ENCODE measurements around the gene ATP6V1C2.
"Not testable (repeated sequence)": the region's sequence is repeated elsewhere in the genome, so short reads cannot be mapped to it uniquely, and the experiment has no call there.

ATP6V1C2 gene

DNA sequence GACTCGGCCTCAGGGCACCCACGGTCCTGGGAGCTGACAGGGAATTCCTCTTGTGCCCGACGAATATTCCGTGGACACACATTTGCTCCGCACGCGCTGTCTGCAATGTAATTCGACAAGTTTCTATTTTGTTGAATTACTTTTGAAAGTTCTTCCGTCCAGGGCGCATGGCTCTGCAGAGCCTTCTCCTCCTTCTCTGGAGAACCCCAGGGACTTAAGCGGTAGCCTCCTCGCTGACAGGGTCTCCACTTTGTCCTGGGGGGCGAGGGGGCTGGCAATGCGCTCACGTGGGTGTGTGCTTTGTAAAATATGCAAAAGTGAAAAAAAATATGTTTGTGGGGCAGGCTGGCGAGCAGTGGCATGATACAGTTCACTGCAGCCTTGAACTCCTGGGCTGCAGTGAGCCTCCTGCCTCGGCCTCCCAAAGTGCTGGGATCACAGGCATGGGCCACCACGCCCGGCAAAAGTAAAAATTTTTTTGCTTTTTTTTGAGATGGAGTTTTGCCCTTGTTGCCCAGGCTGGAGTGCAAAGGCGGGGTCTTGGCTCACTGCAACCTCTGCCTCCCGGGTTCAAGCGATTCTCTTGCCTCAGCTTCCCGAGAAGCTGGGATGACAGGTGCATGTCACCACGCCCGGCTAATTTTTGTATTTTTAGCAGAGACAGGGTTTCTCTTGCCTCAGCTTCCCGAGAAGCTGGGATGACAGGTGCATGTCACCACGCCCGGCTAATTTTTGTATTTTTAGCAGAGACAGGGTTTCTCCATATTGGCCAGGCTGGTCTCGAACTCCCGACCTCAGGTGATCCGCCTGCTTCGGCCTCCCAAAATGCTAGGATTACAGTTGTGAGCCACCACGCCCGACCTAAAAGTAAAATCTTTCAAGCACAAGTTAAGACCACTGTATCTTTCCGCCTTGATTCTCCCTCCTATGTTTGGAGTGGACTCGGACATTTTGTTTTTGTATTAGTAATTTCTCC is 92.0 kb downstream of the ATP6V1C2 start:
- not testable (repeated sequence) for DNase-seq (ENCODE audit: low read depth in 2 of 2)

DNA sequence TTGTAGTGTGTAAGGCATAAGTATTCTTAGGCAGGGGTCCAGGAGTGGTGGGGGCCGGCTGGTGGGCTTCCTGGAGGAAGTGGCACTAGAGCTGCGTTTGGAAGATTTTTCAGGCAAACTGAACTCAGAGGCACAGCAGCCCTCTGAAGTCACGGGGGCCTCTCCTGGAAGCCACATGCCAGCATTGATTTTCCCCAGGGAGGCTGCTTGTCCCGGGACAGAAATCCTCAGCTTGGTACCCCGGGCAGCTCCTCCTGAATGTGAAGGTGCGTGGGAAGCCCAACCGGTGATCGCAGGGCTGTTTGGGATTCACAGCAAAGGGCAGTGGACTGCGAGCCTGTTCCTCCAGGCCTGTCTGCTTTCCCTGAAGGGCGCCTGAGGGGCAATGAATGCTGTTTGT is 92.7 kb downstream of the ATP6V1C2 start:
- no peak for DNase-seq (ENCODE audit: low read depth in 2 of 2)

DNA sequence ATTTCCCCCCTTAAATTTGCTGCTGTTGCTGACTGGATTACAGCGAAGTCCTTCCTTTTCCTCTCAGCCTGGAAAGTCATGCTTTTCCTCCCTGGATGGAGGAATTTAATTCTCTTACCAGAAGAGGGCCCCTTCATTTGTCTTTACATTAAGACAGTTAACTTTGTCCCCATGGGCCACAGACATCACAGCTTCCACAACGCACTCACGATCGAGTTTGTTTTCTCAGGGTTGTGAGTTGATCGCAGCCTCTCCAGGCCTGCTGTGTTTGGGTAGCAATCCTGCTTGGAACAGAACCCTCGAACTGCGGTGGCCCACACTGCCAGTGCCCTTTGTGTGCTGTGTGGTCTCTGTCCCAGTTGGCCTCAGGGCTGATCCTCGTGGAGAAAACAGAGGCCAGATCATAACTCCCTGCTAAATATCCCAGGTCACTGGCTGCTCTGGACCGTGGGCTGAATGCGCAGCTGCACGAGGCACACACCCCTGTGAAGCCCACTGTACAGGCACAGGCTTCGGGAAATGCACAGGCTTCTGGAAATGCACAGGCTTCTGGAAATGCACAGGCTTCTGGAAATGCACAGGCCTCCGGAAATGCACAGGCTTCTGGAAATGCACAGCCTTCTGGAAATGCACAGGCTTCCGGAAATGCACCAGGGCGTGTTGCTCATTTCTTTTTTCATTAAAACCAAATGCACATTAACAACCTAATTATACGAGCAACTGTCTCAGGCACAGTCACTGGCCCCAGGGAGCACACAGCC is 93.3 kb downstream of the ATP6V1C2 start:
- DNase-seq (ENCODE audit: low read depth in 2 of 2) = no peak

DNA sequence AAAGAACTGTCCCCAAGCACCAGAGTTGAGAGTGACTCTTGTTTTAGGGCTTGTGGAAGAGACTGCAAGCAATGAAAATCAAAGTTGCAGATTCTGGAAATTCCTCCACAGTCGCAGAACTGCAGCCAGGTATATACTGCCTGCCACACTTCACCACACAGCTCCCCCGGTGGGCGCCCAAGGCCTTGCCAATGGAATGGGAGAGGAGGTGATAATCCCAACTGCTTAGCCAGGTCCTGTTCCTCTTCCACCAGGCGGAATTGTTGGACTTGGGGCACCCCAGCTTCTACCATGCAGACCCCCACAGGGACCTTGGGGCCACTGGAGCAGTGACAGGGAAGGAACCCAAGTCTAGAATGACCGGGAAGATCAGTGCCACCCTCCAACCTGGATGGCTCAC is 96.0 kb downstream of the ATP6V1C2 start:
- no peak for DNase-seq (ENCODE audit: low read depth in 2 of 2)

DNA sequence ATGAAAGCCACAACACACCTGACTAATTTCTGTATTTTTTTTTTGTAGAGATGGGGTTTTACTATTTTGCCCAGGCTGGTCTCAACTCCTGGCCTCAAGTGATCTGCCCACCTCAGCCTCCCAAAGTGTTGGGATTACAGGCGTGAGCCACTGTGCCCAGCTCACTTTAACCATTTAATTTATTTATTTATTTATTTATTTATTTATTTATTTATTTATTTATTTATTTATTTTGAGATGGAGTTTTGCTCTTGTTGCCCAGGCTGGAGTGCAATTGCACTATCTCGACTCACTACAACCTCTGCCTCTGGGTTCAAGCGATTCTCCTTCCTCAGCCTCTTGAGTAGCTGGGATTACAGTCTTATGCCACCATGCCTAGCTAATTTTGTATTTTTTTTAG is 96.9 kb downstream of the ATP6V1C2 start:
- not testable (repeated sequence) for DNase-seq (ENCODE audit: low read depth in 2 of 2)

DNA sequence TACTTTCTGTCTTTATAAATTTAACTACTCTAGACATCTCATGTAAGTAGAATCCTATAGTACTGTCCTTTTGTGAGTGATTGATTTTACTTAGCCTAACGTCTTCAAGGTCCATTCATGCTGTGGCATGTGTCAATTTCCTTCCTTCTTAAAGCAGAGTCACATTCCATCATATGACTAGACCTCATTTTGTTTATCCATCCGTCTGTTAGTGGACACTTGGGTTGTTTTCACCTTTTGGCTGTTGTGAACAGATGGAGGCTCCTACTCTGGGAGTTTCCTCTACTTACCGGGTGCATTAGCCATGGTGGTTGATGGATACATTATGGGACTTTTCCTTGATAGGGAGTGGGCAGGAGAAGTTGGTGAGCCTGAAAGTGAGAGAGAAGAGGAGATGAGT is 97.6 kb downstream of the ATP6V1C2 start:
- no peak for DNase-seq (ENCODE audit: low read depth in 2 of 2)

DNA sequence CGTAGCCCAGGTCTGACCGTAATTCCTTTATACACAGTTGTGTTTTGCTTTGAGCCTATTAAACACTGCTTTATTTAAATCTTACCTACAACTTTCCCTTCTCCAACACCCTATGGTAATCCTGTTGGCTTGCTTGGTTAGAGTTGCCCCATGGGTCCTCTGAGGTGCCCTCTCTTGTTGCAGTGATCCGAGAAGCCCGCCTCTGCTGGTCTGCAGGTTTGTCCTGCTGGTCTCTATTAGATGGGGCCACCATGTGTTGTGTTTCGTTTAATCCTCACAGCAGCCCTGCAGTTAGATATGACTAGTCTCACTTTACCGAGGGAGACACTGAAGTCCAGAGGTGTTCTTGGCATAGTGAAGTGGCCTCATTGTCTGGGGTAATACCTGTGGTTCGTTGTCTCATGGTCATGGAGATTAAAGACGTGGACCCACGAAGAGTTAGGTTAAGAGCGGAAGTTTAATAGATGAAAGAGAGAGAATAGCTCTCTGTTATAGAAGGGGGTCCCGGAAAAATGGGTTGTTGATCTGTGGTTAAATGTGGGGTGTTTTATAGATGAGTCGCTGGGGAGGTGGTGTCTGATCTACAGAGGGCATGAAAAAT is 98.4 kb downstream of the ATP6V1C2 start:
- no peak for DNase-seq (ENCODE audit: low read depth in 2 of 2)

DNA sequence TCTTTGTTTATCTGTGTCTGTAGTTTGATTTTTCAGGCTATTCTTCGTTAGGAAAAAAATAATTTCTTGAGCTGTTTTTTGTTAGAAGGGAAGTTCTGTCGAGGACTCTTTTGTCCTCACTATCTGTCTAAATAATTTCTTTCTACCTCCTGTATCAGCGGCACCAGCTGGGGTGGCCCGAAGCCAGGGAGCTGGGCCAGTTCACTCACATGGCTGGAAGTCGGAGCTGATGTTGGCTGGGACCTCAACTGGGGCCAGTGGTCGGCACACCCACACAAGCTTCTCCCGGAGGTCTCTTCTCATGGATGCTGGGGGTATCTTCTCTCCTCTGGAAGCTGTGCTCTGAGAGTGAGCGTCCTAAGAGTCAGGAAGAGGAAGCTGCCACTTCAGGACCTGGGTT is 99.1 kb downstream of the ATP6V1C2 start:
- DNase-seq (ENCODE audit: low read depth in 2 of 2) = no peak

DNA sequence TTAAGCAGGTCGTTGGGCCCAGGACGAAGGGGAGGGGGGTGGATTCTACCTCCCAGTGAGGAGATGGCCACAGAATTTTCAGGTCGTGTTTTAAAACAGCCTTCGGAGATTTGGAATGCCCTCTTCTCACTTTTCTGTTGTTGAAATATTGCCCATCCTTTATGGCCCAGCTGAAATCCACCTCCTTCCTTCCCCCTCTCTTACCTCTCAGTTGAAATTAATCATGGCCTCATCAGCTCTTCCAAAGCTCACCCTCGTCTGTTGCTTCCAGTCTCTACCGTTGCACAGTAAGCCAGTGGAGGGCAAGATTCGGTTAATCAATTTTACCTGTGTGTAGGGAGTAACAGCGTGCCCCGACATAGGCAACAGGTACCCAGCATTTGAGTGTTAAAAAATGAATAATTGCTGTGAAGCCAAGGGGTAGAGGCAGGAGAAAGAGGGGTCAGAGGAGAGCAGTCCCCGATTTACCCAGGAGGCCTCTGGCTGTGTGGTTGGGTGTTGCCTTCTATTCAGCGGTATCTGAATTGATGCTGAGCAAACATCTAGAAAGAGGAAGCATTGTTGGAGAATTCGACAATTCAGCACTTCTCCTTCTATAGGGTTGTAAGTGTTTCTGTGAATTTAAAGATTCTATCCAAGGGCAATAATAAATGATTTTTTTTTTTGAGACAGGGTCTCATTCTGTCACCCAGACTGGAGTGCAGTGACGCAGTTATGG is 99.7 kb downstream of the ATP6V1C2 start:
- DNase-seq (ENCODE audit: low read depth in 2 of 2) = no peak

DNA sequence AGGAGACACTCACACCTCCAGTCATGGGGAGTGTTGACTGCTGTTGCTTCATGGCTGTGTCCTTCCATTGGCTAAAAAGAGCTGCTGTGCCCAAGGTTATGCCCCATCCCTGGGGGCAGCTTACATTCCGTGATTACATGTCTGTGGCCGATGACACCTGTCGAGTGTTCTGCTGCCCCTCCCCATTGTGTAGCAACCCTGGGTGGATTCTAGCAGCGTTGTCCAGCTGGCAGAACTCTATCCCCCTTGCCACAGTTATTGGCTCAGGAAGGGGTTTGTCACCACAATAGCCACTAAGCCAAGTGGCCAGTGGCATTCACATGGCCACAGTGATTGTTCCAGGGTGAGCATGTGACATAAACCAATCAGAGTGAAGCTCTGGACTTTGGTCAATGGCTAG is 102.8 kb downstream of the ATP6V1C2 start:
- no peak for DNase-seq (ENCODE audit: low read depth in 2 of 2)

DNA sequence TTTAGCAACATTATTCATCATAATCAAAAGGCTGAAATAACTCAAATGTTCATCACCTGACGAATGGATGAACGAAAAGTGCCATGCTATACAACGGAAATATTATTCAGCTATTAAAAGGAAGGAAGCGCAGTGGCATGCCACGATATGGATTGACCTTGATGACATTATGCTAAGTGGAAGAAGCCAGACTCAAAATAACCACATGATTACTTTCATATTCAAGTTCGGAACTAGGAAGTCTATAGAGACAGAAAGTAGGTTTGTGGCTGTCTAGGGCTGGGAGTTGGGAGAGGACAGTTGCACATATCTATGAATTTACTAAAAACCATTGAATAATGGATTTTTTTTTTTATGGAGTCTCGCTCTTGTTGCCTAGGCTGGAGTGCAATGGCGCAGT is 104.6 kb downstream of the ATP6V1C2 start:
- DNase-seq (ENCODE audit: low read depth in 2 of 2) = no peak

DNA sequence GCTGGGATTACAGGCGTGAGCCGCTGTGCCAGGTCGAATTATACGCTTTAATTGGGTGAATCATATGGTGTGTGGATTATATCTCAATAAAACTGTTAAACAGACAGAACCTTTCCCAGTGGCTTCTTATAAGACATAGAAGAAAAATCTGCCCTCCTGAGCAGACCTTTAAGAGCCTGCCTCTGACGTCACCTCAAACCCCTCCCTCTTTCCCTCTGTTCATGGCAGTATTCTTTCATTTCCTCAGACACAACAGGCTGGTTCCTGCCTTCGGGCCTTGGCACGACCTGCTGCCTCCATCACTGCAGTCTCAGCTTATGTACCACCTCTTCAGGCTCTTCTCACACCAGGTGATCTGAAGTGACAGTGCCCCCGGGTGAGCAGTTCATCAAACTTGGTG is 105.2 kb downstream of the ATP6V1C2 start:
- no peak for DNase-seq (ENCODE audit: low read depth in 2 of 2)

DNA sequence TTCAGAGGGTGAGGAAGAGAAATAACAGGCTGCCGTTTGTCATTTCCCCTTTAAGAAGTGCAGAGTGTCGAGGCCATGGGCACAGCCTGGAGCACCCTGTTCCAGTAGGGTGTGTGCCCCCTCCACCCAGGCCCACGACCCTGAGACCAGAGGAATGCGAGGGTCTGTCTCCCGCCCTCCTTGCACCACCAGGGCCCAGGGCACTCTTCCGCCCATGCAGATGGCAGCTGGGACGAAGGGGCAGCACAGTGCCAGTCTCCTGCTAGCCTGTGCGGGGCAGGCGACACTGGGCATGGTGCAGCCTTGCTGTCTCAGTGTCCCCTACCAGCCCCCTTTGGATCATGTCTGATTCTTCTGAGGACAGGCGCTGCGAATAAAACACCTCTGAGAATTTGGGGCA is 106.9 kb downstream of the ATP6V1C2 start:
- no peak for DNase-seq (ENCODE audit: low read depth in 2 of 2)

DNA sequence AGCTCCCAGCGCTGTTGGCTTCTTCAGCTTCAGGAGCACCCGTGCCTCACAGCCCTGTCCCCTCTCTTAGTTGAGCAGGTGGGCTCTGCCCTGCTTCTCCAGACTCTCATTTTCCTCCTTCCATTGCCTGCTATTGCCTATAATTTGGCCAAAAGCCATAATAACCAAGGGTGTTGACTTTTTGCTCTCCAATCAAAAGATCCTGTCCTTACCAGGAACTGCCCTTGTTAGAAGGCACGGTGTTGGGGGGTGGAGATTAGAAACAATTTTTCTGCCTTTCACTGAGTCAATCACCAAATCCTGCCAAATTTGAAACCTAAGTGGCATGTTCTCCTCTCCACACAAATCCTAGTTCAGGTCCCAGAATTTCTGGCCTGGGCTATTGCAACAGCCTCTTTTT is 107.9 kb downstream of the ATP6V1C2 start:
- no peak for DNase-seq (ENCODE audit: low read depth in 2 of 2)

DNA sequence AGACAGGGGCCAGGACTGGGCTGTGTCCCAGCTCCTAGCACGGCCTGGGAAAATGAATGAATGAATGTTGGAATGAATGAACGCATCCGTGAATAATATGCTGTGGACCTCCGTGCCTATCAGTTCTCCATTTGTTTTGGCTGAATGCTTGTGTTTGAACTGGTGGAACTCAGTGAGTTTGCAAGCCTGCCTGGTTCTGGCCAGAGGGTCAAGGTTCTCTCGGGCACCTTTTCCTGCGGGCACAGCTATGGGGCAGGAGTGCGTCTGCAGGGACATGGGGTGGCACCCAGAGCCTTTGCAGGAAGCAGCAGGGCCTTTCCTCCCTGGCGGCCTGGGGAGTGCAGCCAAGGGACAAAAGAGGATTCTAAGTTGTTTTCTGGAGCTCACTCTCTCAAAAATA is 108.8 kb downstream of the ATP6V1C2 start:
- DNase-seq (ENCODE audit: low read depth in 2 of 2) = no peak

DNA sequence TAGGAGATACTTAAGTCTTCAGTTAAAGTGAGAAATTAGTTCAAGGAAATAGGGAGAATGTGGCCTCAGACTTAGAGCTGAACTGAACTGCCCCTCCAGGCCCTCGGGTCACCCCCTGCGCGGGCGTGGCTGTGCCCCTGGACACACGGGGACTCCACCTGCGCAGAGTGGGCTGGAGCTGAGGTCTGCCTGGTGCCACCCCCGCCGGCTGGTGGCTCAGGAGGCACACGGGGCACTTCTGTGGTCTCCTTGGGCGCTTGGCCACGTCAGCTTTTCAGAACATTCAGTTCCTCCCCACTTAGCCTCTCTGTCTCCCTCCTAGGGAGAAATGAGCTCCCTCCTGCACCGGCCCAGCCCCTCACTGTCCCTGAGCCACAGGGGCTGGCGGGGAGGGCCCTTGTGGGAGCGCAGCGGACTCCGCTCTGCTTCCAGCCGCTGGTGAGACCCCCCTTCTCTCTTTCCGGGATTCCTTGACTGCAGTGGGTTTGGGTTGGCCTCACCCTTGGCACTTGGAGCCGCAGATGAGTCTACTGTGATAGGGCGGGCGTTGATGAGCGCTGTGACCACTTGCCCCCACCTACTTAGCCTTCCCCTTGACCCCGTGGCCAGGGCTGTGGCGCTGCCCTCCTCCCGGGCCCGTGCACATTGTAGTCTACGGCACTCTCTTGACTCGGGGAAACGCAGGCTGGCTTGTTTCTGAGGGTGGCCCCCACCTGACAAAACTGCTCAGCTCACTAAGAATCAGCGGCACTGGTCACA is 109.4 kb downstream of the ATP6V1C2 start:
- no peak for DNase-seq (ENCODE audit: low read depth in 2 of 2)

DNA sequence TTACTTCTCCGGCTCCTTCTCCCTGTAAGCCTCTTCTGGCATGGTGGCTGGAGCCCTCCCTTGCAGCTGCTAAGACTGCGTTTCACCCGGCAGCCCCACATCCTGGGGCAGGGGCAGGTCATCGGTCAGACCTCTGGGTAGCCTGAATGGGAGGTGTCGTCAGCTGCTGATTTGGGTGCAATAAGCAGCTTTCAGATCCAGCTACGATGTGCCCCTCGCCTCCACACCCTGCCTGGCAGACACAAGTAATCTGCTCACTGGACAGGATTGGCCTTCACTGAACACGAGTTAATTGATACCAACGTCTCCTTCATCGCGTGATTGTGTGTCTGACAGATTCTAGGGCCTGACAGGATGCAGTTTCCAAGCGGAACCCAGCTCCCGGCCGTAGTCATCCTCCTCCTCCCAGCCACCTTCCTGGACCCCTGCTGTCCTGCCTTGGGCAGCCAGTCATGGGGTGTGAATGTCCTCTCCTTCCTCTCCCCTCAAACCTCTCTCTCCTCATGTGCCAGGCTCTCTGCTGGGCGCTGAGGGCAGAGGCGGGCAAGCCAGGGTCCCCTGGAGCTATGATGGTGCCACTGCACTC is 110.1 kb downstream of the ATP6V1C2 start:
- DNase-seq (ENCODE audit: low read depth in 2 of 2) = no peak

DNA sequence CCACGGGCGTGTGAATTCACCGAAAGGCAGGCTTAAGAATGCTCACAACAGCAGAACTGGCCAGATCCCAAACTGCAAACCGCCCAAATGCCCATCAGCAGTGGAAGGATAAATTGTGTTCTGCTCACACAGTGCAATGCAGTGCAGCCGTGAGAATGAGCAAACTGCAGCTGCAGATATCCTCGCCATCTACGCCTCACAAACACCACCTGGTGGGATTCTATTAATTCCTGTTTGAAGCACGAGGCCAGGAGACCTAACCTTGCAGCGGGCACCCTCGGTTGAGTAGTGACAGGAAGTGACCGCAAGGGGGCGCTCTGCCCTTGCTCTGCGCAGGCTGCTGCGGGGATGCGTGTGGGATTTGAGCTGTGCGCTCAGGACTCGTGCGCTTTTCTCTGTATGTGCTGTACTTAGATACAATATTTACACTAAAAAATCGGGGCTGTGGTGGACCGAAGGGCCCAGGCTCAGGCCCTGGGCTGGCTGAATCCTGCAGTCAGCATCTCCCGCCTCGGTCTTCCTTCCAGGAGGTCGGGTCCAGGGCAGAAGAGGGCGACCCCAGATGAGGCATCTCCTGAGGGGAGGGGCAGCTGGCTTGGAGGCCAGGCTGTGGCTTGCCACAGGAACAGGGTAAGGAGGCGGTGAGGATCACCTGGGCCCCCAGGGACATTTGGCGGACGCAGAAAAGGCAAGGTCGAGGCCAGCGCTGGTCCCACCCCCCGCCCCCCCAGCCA is 110.9 kb downstream of the ATP6V1C2 start:
- DNase-seq (ENCODE audit: low read depth in 2 of 2) = peak in 1 of 2 experiments; percentile 37

DNA sequence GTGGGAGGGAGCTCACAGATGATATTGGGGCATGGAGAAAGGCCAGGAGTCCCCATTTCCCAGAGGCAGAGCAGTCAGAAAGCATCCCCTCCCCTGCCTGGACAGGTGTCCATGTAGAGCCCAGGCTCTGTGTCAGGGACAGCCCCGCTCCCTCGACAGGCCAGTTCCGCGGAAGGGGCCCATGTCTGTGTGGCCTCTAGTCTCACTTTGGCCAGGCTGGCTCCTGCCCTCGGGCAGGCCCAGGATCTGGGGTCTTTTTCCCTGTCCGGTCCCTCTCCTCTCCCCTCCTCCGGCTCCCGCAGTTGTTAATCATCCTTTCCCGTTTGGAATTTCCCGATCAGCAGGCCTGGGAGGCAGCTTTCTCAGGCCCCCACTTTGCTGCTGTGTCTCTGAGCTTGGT is 111.6 kb downstream of the ATP6V1C2 start:
- DNase-seq (ENCODE audit: low read depth in 2 of 2) = no peak

DNA sequence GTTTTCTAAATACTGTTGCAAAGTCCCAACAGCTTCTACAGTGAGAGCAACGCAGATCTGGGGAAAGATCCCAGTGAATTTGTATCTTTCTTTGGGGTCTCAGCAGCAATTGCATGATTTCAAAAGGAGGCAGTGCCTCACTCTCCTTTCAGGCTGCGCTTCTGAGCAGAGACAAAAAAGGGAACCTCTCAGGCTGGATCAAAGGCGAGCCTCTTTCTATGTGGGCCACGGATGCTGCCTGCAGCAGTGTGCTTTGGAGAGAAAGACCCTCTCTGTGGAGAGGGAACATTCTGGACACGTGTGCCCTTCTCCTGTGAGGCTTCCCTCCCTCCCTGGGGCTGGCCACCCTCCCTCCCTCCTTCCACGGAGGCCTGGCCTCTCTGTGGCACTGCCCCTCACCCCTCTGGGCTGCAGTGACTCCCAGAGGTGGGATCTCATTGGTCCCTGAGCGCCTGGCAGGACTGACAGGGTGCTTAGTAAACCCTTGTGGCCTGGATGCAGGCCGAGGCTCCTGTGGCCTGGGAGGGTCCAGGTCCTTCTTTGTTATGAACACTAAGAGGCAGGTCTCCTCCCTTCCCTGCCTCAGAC is 112.7 kb downstream of the ATP6V1C2 start:
- no peak for DNase-seq (ENCODE audit: low read depth in 2 of 2)
